NK-92 (cell line): ENCODE data around the gene SNRPD3.

Experiments
- DNase-seq: peaks from one replicate; lab custom pipeline; 2025; ENCODE audit not compliant: unreplicated experiment; lab: John Stamatoyannopoulos, UW

The SNRPD3 gene

GRCh38 chr22:24566899-24567511 lies 11.2 kb downstream of the SNRPD3 start:
- DNase-seq, result no peak

- DNase-seq, result no peak
Observed at GRCh38 chr22:24567668-24568067, 11.9 kb downstream of the SNRPD3 start.

GRCh38 chr22:24571266-24571665 lies 15.5 kb downstream of the SNRPD3 start:
- no peak for DNase-seq

GRCh38 chr22:24576778-24577177 lies 21.0 kb downstream of the SNRPD3 start:
- no peak for DNase-seq

- no peak for DNase-seq
Observed at GRCh38 chr22:24578355-24579257, 22.8 kb downstream of the SNRPD3 start.

GRCh38 chr22:24579258-24579601 lies 23.4 kb downstream of the SNRPD3 start:
- no peak for DNase-seq

- DNase-seq, result no peak
Observed at GRCh38 chr22:24580276-24580675, 24.5 kb downstream of the SNRPD3 start.

- DNase-seq, result no peak
Observed at GRCh38 chr22:24582056-24582814, 26.4 kb downstream of the SNRPD3 start.

- no peak for DNase-seq
Observed at GRCh38 chr22:24583221-24584165, 27.7 kb downstream of the SNRPD3 start.

- DNase-seq, result no peak
Observed at GRCh38 chr22:24584166-24584790, 28.5 kb downstream of the SNRPD3 start.

GRCh38 chr22:24584871-24585411 lies 29.1 kb downstream of the SNRPD3 start:
- DNase-seq, result no peak

GRCh38 chr22:24585461-24585860 lies 29.7 kb downstream of the SNRPD3 start:
- DNase-seq, result no peak

- DNase-seq, result no peak
Observed at GRCh38 chr22:24585927-24586546, 30.2 kb downstream of the SNRPD3 start.

GRCh38 chr22:24587251-24587650 lies 31.5 kb downstream of the SNRPD3 start:
- no peak for DNase-seq

- DNase-seq, result no peak
Observed at GRCh38 chr22:24587948-24588347, 32.1 kb downstream of the SNRPD3 start.

- no peak for DNase-seq
Observed at GRCh38 chr22:24588381-24588756, 32.6 kb downstream of the SNRPD3 start.

GRCh38 chr22:24588757-24589481 lies 33.1 kb downstream of the SNRPD3 start:
- DNase-seq, result no peak

GRCh38 chr22:24589518-24590030 lies 33.8 kb downstream of the SNRPD3 start:
- DNase-seq, result no peak
